ENCODE results near the gene CLCN7. TPM values are rescaled to one million over a fixed set of nuclear protein-coding genes. Genes with fewer than 3 reads are reported as not detected.

Gene CLCN7
- total RNA-seq, 4 donors from 2014 or later = 24.8 to 45.8 (median 38.4) TPM

GRCh38 chr16:1430214-1430758, 44.5 kb downstream of the CLCN7 start:
- Histone ChIP-seq H3K27me3 (no peaks in the 10 kb centered on the region), H3K9me3 (no peaks in the 10 kb centered on the region), H3K4me3 (no peak overlapping the region), H3K36me3 (no peaks in the 10 kb centered on the region), H3K4me1 (no peaks in the 10 kb centered on the region), H3K27ac (no peak overlapping the region)
- TF ChIP-seq POLR2A (IDR thresholded peaks at IDR 0.05) (no peak), CTCF (IDR thresholded peaks at IDR 0.05 in 4 of 5, conservative IDR thresholded peaks at IDR 0.05 in 1 of 5) (no peak)
- in situ Hi-C loops (cut with MboI; ENCODE audit: low sequenced_read_pairs in 4 of 4) (no loop called here), intact Hi-C loops (cut with DNase I; ENCODE audit: low total_unique reads) (no loop called here)
- ATAC-seq (no peak), DNase-seq (no peak)

GRCh38 chr16:1429631-1430030, 45.2 kb downstream of the CLCN7 start:
- no peak for DNase-seq
- no peak for TF ChIP-seq POLR2A (IDR thresholded peaks at IDR 0.05)
- no peak for TF ChIP-seq CTCF (IDR thresholded peaks at IDR 0.05 in 4 of 5, conservative IDR thresholded peaks at IDR 0.05 in 1 of 5)

GRCh38 chr16:1429012-1429411, 45.8 kb downstream of the CLCN7 start:
- H3K4me1 ChIP-seq = no peaks in the 10 kb centered on the region
- DNase-seq (no peak), ATAC-seq (no peak)
- intact Hi-C loops (cut with DNase I; ENCODE audit: low total_unique reads) = loop anchor here (5.0 kb wide), 1 partner anchor 333 kb away; no protein-coding TSS in a partner anchor
- no peak overlapping the region for H3K4me3 ChIP-seq
- H3K27ac ChIP-seq = no peak overlapping the region
- no peaks in the 10 kb centered on the region for H3K36me3 ChIP-seq
- in situ Hi-C loops (cut with MboI; ENCODE audit: low sequenced_read_pairs in 4 of 4) = no loop called here
- H3K9me3 ChIP-seq = no peaks in the 10 kb centered on the region
- TF ChIP-seq POLR2A (IDR thresholded peaks at IDR 0.05) (no peak), CTCF (IDR thresholded peaks at IDR 0.05 in 4 of 5, conservative IDR thresholded peaks at IDR 0.05 in 1 of 5) (no peak)
- H3K27me3 ChIP-seq = no peaks in the 10 kb centered on the region

More at GRCh38 chr16:1429631-1430030, 45.2 kb downstream of the CLCN7 start:
- Histone ChIP-seq H3K27me3 (no peaks in the 10 kb centered on the region), H3K27ac (no peak overlapping the region), H3K36me3 (no peaks in the 10 kb centered on the region), H3K9me3 (no peaks in the 10 kb centered on the region), H3K4me3 (no peak overlapping the region), H3K4me1 (no peaks in the 10 kb centered on the region)
- ATAC-seq = no peak
- in situ Hi-C loops (cut with MboI; ENCODE audit: low sequenced_read_pairs in 4 of 4) = no loop called here
- intact Hi-C loops (cut with DNase I; ENCODE audit: low total_unique reads) = loop anchor here (5.0 kb wide), 1 partner anchor 333 kb away; no protein-coding TSS in a partner anchor

GRCh38 chr16:1428511-1428910, 46.3 kb downstream of the CLCN7 start:
- no peak overlapping the region for H3K4me3 ChIP-seq
- DNase-seq (no peak), ATAC-seq (no peak)

More at GRCh38 chr16:1428511-1428910, 46.3 kb downstream of the CLCN7 start:
- no peak for TF ChIP-seq POLR2A (IDR thresholded peaks at IDR 0.05)
- peak in 2 of 5 experiments; percentile 19 to 33 for TF ChIP-seq CTCF (IDR thresholded peaks at IDR 0.05 in 4 of 5, conservative IDR thresholded peaks at IDR 0.05 in 1 of 5)
- no peaks in the 10 kb centered on the region for H3K4me1 ChIP-seq
- no peaks in the 10 kb centered on the region for H3K27me3 ChIP-seq
- intact Hi-C loops (cut with DNase I; ENCODE audit: low total_unique reads) (loop anchor here (5.0 kb wide), 1 partner anchor 334 kb away; no protein-coding TSS in a partner anchor), in situ Hi-C loops (cut with MboI; ENCODE audit: low sequenced_read_pairs in 4 of 4) (no loop called here)
- H3K27ac ChIP-seq = no peak overlapping the region
- no peaks in the 10 kb centered on the region for H3K36me3 ChIP-seq
- no peaks in the 10 kb centered on the region for H3K9me3 ChIP-seq
